Right renal pelvis (tissue), 4 donors: ENCODE results near the gene SLC38A3. TPM values are rescaled to one million over a fixed set of nuclear protein-coding genes. Genes with fewer than 3 reads are reported as not detected.
A peak's percentile ranks its signal among the peaks of the same experiment; 100 is the strongest.
"Not testable (repeated sequence)": the region's sequence is repeated elsewhere in the genome, so short reads cannot be mapped to it uniquely, and the experiment has no call there.

ENCODE experiments used
- DNase-seq, 4 donors: peaks; one replicate each; pipeline ENCODE4 v3.0.0-alpha.2; 2013; ENCODE audit warnings: low read depth in 4 of 4, low spot score in 3 of 4, missing footprints in 1 of 4
- polyA plus RNA-seq, 4 donors: library from polyadenylated mRNA; unstranded; fragments of 120-200 nt; gene quantifications; one replicate each; pipeline ENCODE4 v1.2.1, GENCODE V29; 2013; ENCODE audit not compliant: insufficient read length in 4 of 4

The SLC38A3 gene
- polyA plus RNA-seq, 4 donors, result 5.0 to 9.6 (median 6.6) TPM

GRCh38 chr3:50208677-50209344 is 3.7 kb downstream of the SLC38A3 start:
- no peak for DNase-seq

DNA sequence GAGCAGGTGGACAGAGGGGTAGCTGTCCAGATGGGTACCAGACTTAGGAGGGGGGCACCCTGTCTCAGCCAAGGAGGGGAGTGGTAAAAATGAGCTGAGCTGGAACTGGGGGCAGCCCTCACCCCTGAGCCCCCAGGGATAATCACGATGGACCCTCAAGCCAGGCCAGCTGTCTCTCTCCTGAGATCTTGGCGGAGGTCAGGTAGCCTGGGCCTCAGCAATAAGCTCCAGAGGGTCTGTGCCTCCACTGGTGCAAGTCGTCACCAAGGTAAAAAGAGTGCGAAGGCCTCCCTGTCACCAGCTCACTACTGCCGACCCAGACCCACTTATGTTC is 5.1 kb downstream of the SLC38A3 start:
- DNase-seq, result no peak

DNA sequence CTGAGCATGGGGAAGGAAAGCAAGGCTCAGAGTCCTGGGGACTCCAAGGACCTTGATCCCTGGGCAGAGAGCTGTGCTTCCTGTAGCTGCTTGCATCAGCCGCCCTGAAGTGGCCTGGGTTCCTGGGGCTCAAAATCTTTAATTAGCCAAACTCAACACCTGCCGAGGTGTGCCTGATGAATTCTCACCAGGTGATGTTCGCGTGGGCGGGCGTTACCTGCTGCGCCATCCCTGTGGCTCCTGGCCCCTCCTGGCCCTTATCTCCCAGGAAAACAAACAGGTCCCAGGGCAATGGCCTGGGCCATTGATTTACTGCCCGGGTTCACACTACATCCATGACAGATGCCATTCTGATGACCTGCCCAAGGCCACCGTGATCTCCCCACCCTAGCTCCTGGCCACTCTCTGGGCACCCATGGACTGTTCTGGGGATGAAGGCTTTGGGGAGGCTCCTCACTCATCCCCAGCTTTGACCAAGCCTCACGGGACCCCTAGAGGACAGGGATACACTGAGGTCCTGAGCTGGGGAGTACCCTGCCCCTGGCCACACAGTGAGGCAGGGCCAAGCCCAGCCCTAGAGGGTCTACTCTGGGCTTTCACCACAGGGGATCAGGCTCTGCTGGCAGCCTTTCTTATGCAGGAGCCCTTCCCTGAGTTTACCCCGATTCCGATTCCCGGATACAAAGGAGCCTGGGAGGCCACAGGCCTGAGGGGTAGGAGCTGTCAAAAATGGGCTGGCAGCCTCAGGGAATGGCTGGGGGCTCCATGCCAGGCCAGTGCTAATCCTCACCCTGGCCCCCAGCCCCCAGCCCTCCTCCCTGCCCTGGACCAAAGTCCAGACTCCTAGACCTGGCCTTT is 5.7 kb downstream of the SLC38A3 start:
- no peak for DNase-seq

GRCh38 chr3:50211368-50211717 is 6.3 kb downstream of the SLC38A3 start:
- DNase-seq, result not testable (repeated sequence)

GRCh38 chr3:50211930-50212329 is 6.9 kb downstream of the SLC38A3 start:
- DNase-seq, result no peak

DNA sequence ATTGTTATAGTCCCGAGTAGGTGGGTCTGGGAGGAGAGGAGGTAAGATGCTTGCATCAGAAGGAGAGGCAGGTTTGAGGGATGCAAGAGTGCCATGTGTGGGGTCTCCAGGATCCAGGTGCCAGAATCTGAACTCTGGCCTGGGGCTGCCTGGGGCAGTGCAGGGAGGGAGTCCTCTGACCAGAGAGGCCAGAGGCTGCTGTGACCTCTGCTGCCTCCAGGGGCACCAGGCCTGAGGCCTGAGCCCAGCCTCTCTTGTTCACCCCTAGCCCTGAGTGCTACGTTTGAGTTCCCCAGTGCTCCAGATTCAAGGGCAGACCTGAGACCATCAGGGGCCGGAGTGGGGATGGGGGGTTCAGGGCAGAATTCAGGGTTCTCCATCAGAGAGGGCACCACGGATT is 7.4 kb downstream of the SLC38A3 start:
- no peak for DNase-seq

DNA sequence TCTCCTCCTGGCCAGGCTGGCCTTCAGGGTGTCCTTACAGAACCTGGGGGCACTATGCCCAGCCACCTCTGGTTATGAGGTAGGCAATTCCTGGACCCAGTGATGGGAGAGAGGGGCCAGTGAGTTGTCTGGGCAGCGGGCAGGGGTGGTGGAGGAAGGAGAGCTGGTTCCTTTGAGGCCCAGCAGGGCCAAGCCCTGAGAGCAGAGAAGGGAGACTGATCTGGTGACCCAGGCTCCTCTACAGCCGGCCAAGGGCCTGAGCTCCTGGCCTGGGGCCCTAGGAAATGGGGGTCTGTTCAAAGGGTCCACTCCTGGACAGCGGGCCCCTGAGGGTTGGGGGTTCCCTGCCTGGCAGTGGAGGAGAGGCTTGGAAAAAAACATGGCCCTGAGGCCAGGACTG is 7.9 kb downstream of the SLC38A3 start:
- DNase-seq, result no peak

DNA sequence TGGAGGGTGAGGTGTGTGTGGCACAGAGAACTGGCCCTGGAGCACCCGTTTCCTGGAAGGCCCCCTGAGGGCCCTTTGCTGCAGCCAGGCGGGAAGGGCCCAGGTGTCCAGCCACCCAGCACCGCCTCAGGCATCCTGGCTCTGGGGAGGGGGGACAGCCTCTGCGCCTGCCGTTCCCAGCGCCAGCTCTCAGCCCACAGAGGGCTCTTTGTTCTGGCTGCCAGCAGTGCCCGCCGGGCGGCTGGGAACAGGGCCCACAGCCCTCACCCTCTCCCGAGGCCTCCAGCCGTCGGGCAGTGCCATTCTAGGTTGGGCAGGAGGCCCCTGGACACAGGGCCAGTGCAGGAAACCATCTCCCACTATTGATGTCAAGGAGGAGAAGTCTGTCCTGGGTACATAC is 8.3 kb downstream of the SLC38A3 start:
- no peak for DNase-seq

- DNase-seq, result no peak
Measured at GRCh38 chr3:50214824-50215223, 9.8 kb downstream of the SLC38A3 start.

DNA sequence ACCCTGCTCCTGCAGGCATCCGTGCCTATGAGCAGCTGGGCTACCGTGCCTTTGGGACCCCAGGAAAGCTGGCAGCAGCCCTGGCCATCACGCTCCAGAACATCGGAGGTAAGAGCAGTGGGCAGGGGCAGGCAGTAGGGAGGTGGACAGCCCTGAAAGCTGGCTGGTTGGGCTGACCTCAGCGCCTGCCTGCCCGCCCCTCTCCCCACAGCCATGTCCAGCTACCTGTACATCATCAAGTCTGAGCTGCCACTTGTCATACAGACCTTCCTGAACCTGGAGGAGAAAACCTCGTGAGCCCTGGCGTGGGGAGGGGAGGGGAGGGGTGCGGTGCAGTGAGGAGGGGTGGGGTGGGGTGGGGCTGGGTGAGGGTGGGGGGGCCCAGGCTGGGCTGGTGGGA is 10.5 kb downstream of the SLC38A3 start:
- DNase-seq, result no peak

- DNase-seq, result no peak
Measured at GRCh38 chr3:50217681-50218080, 12.6 kb downstream of the SLC38A3 start.

DNA sequence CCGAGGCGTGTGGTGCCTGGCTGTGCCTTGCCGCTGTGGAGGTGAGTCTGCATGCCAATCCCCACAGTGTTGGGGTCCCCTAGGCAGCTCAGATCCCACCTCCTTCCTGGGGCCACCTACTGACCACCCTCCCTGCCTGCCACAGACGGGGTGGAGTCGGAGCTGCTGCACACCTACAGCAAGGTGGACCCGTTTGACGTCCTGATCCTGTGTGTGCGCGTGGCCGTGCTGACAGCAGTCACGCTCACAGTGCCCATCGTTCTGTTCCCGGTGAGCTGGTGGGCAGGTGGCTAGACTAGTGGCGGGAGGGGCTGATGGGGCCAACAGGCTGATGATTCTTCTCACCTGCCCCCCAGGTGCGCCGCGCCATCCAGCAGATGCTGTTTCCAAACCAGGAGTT is 13.4 kb downstream of the SLC38A3 start:
- no peak for DNase-seq

- no peak for DNase-seq
Measured at GRCh38 chr3:50219285-50219684, 14.2 kb downstream of the SLC38A3 start.

GRCh38 chr3:50220109-50220508 is 15.0 kb downstream of the SLC38A3 start:
- no peak for DNase-seq

DNA sequence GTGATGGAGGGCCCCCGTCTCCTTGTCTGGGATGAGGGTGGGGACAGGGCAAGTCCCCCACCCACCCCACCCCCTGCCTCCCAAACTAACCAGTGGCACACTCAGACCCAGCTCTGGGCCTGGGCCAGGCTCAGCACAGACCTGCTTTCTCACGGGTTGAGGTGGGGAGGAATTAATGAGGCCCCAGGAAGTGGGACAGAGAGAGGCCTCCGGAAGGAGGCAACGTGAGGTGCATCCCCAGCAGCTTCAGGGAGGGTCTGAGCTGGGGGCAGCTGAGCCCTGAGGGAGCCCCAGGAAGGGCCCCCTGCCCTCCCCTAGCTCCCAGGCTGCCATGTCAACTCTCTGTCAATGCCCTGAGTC is 16.0 kb downstream of the SLC38A3 start:
- DNase-seq, result no peak

- no peak for DNase-seq
Measured at GRCh38 chr3:50221411-50222168, 16.5 kb downstream of the SLC38A3 start.

DNA sequence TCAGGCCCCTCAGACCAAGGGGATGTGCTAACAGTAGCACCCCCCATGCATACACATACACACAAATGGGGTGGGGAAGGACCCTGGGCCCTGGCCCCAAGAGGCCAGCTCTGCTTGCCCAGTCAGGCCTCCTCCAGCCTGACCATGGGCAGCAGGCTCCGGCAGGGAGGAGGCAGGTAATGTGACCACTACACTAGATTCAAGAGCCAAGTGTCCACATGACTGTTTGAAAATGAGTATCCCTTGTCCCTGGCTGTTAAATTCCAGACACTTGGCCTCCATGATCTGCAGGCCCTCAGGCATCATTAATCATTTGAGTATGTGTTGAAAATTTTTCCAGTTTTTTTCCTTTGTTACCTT is 17.1 kb downstream of the SLC38A3 start:
- no peak for DNase-seq

- no peak for DNase-seq
Measured at GRCh38 chr3:50224639-50225038, 19.6 kb downstream of the SLC38A3 start.

GRCh38 chr3:50226888-50227389 is 21.9 kb downstream of the SLC38A3 start:
- no peak for DNase-seq

- peak; percentile 88 to 94 (median 91) for DNase-seq
Measured at GRCh38 chr3:50227390-50228183, 22.5 kb downstream of the SLC38A3 start.
